Stimulated activated CD4-positive, alpha-beta T cell treated with anti-CD3 and anti-CD28 coated beads, Interleukin-2, amount 100 ng/mL, for 4 hours (primary cell): ENCODE data around the gene IPO13.

Experiments
- DNase-seq: peaks from one replicate; pipeline ENCODE4 v3.0.0-alpha.2; 2020; ENCODE audit warnings: low read depth

Gene IPO13

DNA sequence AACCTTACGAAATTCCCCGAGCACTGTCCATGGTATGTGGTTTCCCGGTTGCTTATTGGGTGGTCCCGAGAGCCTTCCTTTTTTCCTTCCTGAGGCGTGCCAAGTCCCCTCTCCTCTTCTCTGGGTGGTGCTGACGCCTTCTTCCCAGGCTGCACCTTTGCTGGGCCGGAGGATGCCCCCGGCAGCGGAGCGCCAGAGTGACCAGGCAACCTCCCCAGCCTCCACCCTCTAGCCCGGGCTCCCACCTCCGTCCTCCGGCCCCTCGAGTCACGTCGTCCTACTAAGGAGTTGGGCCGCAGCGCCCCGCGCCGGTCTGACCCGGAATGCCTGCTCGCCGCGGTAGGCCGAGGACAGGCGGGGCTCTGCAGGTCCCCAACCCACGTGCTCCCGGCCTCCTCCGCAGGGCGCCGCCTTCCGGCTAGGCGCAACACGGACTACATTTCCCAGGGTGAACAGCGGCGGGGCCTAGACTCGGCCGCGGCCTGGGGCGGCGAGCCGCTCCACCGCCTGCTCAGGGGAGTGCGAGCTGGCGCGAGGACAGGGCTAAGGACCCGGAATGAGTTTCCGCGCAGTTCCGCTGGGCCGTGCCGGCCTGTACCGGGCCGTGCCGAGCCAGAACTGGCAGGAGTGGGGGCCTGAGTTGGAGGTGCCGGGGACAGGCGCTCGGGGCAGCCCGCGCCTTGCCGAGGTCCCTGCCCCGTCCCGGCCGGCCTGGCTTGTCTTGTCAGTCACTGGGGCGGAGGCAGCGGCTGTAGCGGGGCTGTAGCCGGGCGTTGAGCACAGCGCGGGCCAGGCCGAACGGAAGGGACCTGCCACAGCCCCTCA lies at the start of gene IPO13:
IPO13 (plus strand) TSS at position 715 of the 825 bp plus-strand sequence. CDS start 651 bp downstream, outside the sequence.
- peak; percentile 92 for DNase-seq

DNA sequence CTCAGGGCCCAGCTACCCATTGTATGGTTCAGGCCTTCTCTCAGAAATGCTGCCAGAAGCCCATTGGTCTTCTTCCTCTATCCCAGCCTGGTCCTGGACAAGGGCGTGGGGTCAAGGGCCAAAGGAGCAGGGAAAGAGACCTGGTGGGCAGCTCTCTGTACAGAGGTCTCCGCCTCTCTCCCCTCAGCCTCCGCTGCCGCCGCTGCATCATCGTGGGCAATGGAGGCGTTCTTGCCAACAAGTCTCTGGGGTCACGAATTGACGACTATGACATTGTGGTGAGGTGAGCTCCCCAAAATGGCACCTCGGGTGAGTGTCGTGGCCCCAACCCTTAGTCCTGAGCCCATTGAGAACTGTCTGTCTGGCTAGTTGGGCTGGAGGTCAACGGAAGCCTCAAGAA lies 47.8 kb upstream of the IPO13 start:
- DNase-seq: no peak

GRCh38 chr1:43900386-43900785 lies 46.4 kb upstream of the IPO13 start:
- no peak for DNase-seq

DNA sequence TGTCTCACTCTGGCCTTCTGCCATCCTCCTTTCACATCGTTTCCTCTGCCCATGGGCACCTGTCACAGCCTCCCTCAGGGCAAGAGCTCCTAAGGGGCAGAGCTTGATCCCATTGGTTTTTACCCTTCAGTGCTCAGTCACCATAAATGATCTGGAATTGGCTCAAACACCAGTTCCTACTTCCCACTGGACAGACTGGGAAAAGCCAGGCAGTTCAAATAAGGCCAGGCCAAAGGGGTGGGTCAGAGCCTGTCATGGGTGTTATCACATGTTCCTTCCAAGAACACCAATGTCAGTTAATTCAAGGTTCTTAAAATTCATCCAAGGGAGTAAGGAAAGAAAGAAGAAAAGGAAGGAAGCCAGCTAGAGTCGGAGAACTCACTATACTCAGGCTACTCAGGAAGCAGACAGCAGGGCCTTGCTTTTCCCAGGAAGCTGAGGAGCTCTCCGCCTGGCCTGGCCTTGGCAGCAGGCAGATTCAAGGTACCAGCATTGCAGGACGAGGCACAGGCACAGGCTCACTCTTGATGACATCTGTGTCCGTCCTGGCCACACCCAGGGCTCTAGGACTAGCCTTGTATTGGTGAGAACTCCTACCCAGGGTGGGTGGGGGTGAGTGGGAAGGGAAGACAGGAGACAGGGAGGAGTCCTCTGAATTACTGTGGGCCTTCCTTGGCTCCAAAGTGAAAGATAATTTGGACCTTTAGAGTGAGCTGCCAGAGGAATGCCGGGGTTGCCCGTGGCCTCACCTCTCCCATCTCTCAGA lies 45.4 kb upstream of the IPO13 start:
- DNase-seq: no peak

GRCh38 chr1:43902058-43902831 lies 44.5 kb upstream of the IPO13 start:
- no peak for DNase-seq

DNA sequence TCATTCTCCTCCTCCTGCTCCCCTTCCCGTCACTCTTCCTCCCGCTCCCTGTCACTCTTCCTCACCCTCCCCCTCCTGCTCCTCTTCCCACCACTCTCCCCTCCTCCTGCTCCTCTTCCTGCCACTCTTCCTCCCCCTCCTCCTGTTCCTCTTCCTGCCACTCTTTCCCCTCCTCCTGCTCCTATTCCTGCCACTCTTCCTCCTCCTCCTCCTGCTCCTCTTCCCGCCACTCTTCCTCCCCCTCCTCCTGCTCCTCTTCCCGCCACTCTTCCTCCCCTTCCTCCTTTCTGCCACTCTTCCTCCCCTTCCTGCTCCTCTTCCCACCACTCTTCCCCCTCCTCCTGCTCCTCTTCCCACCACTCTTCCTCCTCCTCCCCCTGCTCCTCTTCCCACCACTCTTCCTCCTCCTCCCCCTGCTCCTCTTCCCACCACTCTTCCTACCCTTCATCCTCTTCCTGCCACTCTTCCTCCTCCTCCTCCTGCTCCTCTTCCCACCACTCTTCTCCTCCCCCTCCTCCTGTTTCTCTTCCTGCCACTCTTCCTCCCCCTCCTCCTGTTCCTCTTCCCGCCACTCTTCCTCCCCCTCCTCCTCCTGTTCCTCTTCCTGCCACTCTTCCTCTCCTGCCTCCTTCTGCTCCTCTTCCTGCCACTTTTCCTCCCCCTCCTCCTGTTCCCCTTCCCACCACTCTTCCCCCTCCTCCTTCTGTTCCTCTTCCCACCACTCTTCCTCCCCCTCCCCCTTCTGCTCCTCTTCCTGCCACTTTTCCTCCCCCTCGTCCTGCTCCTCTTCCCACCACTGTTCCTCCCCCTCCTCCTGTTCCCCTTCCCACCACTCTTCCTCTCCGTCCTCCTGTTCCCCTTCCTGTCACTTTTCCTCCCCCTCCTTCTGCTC lies 41.8 kb upstream of the IPO13 start:
- DNase-seq: no peak

- no peak for DNase-seq
These were observed 38.5 kb upstream of the IPO13 start for GRCh38 chr1:43908226-43908625.

GRCh38 chr1:43908858-43909257 lies 37.9 kb upstream of the IPO13 start:
- DNase-seq: no peak

- DNase-seq: no peak
These were observed 36.4 kb upstream of the IPO13 start for GRCh38 chr1:43910343-43910742.

DNA sequence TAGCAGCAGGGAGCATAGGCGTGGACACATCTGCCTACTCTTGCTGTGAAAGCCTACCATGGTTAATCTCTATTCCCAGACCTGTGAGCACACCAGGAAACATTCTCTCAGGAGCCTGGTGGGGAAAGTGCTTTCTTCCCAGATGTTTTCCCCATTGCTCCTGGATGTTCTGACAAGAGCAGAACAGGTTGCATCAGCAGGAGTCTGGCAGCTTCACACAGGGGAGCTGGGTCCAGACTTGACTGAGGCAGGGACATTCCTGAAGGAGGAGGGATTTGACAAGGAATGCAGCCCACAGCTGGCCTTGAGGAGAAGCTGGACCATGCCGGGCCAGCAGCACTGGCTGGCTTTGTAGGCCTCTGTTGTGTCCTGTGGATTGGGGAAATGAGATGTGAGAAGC lies 34.1 kb upstream of the IPO13 start:
- DNase-seq: no peak

DNA sequence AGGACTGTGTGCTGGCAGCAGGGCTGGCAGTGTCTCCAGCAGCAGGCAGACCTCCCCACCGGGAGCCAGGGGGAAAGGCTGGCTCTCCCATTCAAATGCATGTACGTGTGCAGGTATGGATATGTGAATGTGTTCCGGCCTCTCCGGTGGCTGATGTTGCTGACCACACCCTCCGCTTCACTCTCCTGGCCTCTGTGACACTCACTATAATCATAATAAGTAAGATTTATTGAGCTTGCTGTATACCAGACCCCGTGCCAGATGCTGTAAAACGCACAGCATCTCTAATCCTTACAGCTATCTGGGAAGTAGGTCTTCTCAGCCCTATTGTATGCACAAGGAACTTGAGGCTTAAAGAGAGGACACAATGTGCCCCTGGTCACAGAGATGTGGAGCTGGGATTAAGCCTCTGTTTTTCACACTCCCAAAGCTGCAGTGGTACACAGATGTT lies 33.7 kb upstream of the IPO13 start:
- DNase-seq: no peak

DNA sequence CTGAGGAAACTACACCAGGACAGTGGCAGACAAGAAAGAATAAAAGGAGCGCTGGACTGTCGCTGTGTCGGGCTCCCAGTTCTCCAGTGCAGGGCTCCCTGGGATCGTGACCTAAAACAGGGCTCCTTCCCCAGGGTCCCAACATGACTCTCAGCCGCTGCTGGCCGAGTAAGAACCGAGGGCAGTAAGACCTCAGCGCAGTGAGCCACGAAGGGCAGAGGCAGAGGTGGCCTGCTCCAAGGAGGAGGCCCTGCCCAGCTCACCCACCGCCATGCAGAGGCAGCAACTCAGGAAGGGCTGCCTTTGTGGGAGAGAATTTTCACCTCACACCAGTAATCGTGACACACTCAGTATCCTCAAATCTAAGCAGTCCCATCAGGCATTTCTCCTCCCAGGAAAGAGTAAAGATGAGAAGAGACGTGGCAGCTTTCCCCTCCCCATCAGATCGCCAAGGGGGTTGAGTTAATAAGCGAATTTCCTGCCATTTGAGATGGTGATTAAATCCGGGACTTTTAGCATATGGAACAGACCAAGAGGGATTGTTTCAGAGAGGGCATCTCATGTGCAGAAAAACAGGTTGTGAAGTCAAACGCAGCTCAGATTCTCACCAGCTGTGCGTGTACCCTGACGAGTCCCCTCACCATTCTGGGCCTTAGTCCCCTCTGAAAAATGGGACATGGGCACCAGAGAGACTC lies 32.9 kb upstream of the IPO13 start:
- no peak for DNase-seq

DNA sequence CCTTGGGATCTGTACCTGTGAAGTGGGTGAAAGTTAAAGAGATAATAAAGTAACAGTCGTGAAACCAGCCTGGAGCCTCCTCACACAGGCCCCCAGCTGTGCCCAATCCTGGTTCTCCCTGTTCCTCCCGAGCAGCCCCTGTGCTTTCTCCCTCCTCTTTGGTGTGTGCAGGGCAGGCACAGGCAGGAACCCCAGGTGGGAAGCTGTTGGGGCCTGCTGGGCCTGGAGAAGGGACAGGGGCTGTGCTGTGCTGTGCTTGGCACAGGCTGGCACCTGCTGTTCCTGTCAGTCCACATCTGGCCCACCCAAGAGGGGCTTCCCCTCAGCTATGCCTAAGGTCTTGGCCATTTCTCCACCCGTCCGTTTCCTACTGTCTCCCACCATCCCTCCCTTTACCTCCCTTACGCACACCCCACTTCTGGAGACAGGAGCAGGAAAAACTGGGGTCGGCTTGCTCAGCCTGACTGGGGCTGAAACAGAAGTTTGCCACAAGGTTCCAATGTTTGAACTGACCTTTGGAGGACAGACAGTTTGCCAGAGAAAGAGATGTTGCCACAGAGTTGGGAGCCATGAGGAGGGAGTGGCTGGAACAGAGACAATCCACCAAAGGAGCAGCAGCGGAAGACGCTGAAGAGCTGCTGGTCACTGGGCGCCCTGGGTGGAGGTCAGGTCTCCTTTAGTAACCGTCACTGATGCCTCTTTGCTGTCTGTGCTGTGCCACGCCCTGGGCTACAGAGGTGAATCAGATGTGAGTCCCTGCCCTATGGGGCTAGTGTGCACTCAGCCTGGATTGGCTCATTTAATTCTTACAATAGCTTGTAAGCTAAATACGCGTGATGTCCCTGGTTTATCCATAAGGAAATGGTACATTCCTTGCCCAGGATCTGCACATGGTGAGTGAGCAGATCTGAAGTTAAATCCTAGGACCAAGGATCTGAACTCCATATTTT lies 31.9 kb upstream of the IPO13 start:
- no peak for DNase-seq

DNA sequence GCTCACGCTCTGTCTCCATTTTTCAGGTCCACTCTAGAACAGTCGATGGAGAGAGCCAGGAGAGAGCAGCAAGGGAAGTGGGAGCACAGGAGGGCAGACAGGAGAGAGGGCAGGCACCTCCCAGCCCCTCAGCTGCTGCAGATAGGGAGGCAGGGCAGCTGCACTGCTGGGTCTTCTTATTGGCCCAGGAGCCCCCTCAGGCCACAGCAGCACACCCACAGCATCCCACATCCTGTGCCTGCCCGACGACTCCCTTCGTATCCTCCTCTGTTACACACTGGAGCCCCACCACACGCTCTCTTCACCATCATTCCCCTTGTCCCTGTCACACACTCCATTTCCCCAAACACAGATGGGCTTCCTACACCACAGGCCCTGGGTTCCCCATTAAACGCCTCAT lies 26.8 kb upstream of the IPO13 start:
- no peak for DNase-seq

DNA sequence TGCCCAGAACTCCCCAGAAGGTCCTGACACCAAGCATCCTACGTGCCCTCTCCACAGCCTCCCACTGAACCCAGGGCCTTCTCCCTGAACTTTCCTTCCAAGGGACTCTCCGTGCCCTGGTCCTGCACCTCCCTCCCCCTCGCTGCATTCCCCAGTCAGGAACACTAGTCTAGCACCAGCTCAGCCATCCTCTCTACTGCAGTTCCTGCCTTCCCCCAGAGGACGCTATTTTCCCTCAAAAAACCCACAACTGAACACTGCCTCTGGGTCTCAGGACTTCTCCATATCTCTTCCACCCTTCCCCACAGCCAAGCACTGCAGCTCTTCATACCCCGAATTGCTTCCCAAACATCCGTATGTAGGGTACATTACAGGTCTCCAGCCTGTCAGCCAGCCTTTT lies 25.7 kb upstream of the IPO13 start:
- no peak for DNase-seq

GRCh38 chr1:43924516-43924915 lies 22.2 kb upstream of the IPO13 start:
- DNase-seq: no peak

DNA sequence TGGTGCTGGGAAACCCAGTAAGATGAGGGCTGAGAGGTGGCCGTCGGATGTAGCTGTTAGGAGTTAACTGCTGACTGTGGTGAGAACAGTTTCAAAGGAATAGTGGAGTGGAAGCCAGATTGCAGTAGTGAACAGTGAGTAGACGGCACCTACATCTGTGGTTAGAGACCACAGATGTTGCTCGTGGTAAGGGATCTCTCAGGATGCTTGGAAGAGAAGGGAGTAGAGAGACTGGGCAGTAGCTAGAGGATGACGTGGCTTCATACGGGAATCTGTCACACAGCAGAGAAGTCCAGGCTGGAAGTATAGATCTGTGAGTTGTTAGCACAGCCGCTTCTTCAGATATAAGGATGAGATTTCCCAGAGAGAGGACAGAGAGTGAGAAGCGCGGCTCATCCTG lies 20.9 kb upstream of the IPO13 start:
- DNase-seq: no peak

- DNase-seq: no peak
These were observed 16.4 kb upstream of the IPO13 start for GRCh38 chr1:43930168-43930948.

- no peak for DNase-seq
These were observed 15.8 kb upstream of the IPO13 start for GRCh38 chr1:43930949-43931275.
